Fibroblast of pulmonary artery (primary cell): ENCODE measurements around the gene RAPGEF5.

Source experiments
- DNase-seq: peaks from one replicate; pipeline ENCODE4 v3.0.0-alpha.2; 2010; ENCODE audit warnings: low read depth
- H3K4me3 ChIP-seq: replicated peaks from 2 replicates; pipeline ENCODE4 v1.5.1; 2011; ENCODE audit warnings: low read depth, mild to moderate bottlenecking, control low read depth, low read length, moderate library complexity
- CTCF ChIP-seq: IDR thresholded peaks from 2 replicates; pipeline ENCODE4 v1.5.1; 2011; ENCODE audit warnings: mild to moderate bottlenecking, control low read depth, low read length, inconsistent platforms; ENCODE audit errors: missing control alignments

RAPGEF5 gene

GRCh38 chr7:22356701-22357310 lies at the start of gene RAPGEF5:
Gene RAPGEF5 (minus strand): TSS chr7:22357154. CDS start chr7:22357060, 94 bp downstream.
- no peak within 1 kb of the TSS for H3K4me3 ChIP-seq
- no peak for DNase-seq
- no peak for TF ChIP-seq CTCF

- DNase-seq = no peak
- no peak overlapping the region for H3K4me3 ChIP-seq
- TF ChIP-seq CTCF = no peak
Measured at GRCh38 chr7:22406715-22407114, 49.8 kb upstream of the RAPGEF5 start.

GRCh38 chr7:22404421-22405023 lies 47.6 kb upstream of the RAPGEF5 start:
- no peak overlapping the region for H3K4me3 ChIP-seq
- DNase-seq = no peak
- no peak for TF ChIP-seq CTCF

- DNase-seq = no peak
- H3K4me3 ChIP-seq = no peak overlapping the region
- TF ChIP-seq CTCF = no peak
Measured at GRCh38 chr7:22403344-22403743, 46.4 kb upstream of the RAPGEF5 start.

- no peak overlapping the region for H3K4me3 ChIP-seq
- TF ChIP-seq CTCF = no peak
- no peak for DNase-seq
Measured at GRCh38 chr7:22402250-22402649, 45.3 kb upstream of the RAPGEF5 start.

GRCh38 chr7:22400936-22401553 lies 44.1 kb upstream of the RAPGEF5 start:
- no peak for TF ChIP-seq CTCF
- no peak overlapping the region for H3K4me3 ChIP-seq
- no peak for DNase-seq
